NCI-H1694 (cell line): ENCODE results near the gene EHMT1.
"Not testable (repeated sequence)": the region's sequence is repeated elsewhere in the genome, so short reads cannot be mapped to it uniquely, and the experiment has no call there.

Experiments used
- DNase-seq: peaks from one replicate; lab custom pipeline; 2025; lab: John Stamatoyannopoulos, UW

The EHMT1 gene

DNA sequence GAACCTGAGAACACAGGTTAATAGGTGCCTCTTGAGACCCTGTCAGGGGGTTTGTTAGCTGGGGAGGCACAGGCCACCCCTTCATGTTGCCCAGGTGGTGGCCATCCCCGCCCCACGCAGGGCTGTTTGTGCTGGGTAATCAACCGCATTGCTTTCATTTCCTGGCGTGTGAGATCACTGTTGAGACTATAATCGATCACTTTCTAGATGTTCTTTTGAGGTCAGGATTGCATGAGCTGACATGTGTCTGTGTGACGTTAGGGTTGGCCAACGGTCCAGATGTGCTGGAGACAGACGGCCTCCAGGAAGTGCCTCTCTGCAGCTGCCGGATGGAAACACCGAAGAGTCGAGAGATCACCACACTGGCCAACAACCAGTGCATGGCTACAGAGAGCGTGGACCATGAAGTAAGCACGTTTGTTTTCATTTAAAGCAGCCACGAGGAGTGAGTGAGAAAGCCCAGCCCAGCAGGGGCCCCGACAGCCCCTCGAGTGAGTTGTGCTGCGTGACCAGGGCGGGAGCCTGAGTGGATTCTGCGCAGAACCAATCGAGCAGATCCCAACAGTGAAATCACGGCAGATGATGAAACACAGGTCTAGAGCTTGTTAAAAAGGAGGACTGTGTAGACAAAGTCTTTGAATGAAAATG is 143.7 kb downstream of the EHMT1 start:
- no peak for DNase-seq

DNA sequence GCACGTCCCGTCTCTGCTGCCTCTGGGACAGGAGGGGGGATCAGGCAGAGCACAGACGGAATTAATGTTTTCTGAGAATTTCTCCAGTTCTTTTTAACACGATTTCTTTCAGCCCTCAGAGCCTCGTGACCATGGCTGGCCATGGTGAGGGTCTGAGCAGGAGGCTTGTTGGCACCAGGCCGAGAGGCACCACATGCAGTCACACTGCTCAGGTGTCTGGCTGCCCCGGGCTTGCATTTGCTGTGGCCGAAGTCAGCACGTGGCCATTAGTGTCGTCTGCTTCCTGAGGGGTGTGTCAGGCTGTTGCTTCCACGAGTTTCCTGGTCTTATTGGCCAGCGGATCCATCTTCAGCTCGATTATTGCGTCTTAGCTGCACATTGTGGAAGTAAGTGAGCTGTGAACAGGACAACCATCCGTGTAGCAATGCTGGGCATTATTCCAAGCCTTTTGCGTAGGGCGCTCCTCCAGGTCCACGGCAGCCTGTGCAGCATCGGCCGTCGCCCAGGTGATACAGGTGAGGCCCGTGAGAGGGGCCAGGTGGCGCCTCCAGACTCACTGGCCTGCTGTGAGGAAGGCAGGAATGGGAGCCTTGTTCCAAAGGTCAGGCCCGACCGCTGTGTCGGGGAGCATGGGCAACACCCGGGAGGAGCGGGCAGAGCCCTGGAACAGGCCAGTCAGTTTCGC is 144.6 kb downstream of the EHMT1 start:
- DNase-seq, result no peak

DNA sequence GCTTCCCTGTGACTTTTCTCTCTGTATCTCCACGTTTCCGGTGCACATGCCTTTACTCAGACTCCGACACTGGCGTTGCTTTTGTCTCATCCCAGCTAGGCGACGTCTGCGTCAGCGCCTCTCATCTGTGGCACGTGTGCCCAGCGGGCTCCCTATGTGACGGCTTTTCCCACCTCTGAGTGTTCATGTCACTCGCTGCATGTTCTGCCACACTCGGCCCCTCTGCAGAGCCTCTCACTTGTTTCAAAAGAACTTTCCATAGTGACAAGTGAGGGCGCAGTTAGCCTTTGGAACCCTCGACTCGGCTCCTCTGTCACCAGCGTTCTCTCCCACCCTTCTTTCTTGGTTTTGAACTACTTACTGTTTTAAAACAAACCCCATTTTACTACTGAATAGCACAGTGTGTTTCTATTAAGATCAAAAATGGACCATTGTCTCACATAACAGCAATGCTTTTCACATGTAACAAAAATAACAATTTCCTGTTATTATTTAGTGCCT is 145.4 kb downstream of the EHMT1 start:
- DNase-seq, result no peak

DNA sequence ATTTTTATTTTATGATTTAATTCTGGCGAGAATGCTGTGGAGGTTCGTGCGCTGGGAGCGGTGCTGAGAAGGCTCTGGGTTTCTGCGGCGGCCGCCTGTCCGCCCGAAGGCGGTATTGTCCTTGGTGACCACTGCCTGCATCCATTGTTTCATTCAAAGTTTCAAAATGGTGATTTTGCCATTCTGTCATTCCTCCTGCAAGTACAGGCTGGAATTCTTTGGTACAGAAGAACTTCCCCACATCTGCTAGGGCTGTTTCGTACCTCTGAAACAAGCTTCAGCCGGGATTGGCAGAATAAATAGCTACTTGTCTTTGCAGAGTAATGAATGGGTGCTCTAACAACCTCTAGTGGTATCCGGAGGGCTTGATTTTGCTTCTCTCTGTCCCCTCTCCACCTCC is 146.2 kb downstream of the EHMT1 start:
- no peak for DNase-seq

DNA sequence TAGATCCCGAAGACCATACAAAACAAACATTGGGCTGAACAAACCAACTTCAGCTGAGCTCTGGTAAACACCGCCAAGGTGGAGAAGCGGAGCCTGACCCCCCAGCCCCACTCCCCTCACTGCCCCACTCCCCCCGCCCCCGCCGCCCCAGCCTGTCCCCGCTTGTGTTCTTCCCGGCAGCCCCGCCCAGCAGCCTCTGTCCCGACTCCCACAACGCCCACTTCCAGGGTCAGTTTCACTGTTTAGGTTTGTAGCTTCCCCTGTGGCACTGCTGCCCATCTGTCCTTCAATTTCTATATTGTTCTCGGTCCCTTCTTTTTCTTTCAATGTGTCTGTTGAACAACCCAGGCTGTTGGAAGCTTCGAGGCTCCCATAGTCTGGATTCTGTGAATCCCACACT is 146.7 kb downstream of the EHMT1 start:
- DNase-seq, result no peak

DNA sequence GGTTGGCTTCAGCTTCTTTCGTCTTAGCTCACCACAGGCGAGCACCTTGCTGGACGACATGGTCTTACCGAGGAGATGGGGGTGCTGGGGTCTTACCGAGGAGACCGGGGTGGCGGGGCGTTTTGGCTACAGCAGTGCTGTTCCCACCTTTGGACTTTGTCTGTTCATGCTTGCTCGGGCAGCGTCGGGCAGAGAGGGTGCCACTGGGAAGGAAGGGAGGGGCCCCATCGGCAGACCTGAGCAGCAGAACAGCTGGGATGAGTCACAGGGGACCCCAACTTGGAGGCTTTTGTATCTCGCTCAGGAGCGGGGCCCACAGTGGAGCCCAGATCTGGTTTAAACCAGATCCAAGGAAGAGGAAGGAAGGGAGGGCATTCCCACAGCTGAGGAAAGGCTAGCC is 152.8 kb downstream of the EHMT1 start:
- no peak for DNase-seq

DNA sequence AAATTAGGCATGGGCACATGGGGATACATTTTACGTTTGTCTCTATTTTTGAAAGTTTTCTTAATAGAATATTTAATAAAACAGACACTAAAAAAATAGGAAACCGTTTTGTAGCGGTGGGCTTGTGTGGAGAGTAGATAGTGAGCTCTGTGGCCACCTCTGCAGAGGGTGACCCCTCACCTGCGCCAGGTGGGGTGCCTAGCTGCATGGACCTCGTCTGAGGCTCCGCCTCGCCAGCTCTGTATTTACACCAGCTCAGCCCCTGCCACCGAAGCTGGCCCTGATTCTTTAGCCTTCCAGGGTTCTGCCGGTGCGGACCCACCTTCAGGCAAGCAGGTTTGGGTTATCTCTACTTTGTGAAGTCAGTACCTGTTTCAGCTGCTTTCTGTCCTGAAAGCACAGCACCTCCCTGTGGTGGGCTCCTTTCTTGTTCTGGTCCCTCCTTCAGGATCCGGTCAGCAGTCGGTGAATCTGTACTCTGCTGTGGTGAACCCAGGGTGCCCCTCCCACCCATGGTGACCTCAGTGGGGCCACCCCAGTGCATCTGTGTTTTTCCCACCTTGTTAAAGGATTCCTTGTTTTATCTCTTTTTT is 153.6 kb downstream of the EHMT1 start:
- DNase-seq, result no peak

DNA sequence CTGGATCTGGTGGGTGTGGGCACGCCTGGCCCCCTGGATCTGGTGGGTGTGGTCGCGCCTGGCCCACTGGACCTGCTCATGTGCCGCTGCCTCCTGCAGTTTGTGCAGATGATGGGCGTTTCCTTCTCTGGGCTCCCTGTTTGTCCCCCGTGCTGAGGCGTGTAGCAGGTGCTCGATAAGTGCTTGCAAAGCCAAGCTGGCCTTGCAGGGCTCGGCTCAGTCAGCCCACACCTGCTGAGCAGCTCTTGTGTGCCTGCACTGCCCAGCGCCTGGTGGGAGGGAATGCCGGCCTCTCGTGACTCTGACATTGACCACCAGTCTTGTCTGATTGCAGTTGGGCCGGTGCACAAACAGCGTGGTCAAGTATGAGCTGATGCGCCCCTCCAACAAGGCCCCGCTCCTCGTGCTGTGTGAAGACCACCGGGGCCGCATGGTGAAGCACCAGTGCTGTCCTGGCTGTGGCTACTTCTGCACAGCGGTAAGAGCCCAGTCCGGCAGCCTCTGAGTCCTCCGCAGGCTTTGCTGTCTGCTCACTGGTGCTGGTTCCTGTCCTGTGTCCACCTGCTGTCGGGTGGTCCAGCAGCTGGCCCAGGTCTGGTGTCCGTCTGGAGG is 156.1 kb downstream of the EHMT1 start:
- no peak for DNase-seq

DNA sequence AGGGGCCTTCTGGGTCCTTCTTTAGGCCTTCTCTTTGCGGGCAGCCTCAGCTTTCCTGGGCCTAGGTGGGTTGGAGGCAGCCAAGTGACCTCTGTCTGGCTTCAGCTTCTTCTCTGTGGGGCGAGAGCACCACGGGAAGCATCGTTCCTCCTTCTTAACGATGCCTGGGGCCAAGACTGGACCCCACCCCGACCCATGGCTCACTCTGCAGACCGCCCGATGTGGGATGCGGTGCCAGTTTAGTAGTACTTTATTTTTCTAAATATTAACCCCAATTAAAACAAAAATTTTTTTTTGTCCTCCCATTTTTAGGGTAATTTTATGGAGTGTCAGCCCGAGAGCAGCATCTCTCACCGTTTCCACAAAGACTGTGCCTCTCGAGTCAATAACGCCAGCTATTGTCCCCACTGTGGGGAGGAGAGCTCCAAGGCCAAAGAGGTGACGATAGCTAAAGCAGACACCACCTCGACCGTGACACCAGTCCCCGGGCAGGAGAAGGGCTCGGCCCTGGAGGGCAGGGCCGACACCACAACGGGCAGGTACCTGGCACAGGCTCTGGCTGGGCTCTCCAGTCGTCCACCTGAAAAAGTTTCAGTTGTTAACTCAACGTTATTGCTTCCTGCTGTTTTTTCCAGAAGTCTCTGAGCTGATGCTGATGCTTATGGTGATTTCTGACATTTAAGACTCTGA is 157.6 kb downstream of the EHMT1 start:
- DNase-seq, result no peak

DNA sequence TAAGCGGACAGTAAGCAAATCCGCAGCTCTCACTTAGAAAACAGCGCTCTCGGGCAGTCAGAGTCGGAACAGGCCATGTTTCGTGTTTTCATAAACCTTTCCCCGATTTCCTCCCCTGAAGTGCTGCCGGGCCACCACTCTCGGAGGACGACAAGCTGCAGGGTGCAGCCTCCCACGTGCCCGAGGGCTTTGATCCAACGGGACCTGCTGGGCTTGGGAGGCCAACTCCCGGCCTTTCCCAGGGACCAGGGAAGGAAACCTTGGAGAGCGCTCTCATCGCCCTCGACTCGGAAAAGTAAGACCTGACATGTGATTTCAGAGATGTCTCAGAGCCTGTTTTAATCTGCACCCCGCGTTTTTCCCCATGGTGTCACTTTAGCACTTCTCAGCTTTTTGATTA is 159.0 kb downstream of the EHMT1 start:
- no peak for DNase-seq

DNA sequence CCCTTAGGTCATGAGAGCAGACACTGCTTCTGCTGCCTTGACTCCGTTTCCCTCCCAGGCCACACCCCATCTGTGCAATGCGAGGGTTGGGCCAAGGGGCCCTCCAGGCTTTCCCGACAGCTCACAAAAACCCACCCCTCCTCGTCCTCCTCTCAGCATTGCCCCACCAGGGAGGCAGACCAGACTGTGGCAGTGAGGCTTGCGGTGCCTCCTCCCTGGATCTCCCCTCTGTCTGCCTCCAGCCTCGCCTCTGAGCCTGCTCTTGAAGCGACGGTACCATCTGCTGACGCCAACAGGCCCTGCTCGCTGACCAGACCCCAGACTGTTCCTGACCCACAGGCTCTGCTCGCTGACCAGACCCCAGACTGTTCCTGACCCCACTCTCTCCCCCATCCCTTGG is 159.5 kb downstream of the EHMT1 start:
- DNase-seq, result no peak

DNA sequence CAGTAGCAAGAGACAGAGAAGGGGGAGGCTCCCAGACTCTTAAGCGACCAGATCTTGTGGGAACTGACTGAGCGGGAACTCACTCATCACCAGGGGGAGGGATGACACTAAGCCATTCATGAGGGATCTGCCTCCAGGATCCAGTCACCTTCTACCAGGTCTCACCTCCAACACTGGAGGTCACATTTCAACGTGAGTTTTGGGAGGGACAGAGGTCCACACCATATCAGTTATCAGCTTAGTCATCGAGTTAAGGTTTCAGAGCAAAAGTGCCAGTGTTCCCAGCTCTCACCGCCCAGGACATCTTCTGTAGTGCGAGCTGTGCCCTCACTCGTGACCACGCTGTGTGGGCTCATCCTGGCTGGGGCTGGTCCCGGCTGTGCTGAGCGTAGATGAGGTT is 160.1 kb downstream of the EHMT1 start:
- no peak for DNase-seq

DNA sequence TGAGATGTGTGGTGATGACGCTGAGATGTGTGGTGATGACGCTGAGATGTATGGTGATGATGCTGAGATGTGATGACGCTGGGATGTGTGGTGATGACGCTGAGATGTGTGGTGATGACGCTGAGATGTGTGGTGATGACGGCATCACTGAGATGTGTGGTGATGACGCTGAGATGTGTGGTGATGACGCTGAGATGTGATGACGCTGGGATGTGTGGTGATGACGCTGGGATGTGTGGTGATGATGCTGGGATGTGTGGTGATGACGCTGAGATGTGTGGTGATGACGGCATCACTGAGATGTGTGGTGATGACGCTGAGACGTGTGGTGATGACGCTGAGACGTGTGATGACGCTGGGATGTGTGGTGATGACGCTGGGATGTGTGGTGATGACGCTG is 161.2 kb downstream of the EHMT1 start:
- not testable (repeated sequence) for DNase-seq

DNA sequence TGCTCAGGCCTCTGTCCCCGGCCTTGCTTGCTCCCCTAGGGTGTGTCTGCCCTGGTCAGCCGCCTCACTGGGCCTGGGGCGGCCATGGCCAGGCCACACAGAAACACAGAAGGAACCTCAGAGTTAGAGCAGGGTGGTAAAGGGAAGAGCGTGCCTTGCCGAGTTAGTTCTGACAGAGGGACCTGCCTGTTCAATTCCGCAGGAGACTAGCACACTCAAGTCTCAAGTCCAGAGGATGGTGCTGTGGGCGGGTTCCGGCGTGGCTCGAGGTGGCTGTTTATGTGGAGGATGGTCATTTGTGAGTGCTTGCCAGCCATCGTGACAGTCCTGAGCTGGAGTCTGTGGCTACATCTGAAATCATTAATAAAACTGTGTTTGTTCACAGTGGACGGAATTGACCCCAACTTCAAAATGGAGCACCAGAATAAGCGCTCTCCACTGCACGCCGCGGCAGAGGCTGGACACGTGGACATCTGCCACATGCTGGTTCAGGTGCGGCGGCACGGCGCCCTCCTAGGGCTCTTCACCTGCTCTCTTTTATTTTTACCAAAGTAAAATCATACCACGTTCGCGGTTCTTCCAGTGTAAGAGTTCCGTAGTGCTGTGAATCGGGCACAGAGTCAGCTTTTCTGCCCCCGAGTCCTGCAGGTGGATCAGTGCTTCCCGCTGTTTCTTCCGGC is 163.2 kb downstream of the EHMT1 start:
- DNase-seq, result no peak

DNA sequence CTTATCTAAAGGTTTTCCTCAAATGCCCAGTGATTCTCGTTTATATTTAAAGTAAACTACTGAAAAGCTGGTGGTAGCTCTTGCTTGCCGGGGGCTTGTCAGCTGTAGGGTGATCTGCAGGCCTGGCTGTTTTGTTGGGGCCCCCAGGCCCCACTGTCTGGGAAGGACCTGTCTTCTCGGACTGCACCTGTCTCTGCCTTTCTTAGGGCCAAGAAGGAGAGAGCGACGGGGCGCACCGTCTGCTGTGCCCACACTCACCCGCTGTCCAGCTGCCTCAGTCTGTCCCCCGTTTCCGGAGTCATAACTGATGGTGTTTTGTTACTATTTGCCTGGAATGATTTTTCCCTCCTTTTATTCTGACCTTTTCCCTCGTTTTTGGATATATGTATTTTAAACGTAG is 164.7 kb downstream of the EHMT1 start:
- no peak for DNase-seq

DNA sequence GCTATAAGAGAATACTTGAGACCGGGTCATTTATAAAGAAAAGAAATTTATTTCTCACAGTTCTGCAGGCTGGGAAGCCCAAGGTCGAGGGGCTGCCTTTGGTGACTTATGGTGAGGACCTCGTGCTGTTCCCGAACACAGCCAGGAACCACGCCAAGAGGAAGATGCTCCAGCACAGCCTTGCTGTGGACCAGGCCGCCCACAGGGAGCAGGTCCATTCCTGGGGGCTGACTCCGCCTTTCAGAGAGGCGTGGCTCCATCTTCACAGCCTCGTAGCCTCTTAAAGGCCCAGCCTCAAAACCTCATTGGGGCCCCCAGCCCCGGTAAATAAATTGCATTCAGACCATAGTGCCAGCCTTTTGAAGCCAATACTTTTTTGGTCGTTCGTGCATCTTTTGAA is 165.2 kb downstream of the EHMT1 start:
- no peak for DNase-seq

DNA sequence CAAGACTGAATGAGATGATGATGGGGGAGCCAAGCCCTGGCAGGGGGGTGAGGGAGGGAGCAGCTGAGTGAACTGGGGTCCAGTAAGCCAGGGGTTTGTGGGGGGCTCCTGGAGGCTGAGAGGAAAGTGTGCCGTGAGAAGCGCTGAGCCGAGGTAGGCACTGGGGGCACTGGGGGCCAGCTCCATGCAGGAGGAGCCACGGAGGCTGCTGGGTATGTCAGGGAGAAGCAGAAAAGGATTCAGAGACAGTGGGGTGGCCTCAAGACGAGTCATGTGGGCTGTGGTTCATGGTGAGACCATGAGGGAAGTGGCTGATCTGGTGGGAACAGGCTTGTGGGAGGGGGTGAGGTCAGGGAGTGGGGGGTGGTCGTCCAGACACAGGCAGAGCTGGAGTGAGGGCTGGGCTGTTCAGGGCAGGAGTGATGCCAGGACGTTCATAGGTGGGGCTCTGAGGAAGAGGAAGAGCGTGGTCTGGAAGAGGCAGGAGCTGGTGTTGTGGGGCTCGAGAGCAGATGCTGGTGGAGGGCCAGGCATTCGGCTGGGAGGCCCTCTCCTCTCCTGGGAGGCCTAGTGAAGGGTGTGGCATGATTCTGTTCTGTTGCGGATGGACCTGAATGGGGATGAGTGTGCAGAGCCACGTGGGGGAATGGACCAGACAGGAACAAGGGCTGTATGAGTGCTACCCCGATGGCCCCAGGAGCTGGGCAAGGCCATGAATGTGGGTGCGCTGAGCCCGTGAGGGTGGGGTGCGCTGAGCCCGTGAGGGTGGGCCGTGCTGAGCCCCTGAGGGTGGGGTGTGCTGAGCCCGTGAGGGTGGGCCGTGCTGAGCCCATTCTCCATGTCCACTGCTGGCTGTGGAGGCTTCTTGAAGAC is 166.1 kb downstream of the EHMT1 start:
- no peak for DNase-seq

DNA sequence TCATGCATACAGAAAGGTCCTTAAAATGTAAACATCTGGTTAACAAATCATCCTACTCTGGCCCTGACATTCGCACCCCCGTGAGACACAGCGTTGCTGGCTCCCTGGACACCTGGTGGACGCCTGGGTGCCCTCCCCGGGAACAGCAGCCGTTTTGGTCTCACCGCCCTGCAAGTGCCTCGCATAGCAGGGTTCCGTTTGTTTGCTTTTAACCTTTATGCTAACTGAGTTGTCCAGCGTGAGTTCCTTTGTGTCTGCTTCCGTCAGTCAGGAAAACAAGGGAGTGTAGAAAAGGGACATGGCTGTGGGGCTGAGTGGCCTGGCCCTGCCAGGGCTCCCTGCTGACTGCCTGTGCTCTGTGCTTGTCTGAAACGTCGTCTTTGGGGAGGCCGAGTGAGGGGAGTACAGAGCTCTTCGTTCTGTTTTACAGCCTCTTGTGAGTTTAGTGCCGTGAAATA is 166.9 kb downstream of the EHMT1 start:
- no peak for DNase-seq

DNA sequence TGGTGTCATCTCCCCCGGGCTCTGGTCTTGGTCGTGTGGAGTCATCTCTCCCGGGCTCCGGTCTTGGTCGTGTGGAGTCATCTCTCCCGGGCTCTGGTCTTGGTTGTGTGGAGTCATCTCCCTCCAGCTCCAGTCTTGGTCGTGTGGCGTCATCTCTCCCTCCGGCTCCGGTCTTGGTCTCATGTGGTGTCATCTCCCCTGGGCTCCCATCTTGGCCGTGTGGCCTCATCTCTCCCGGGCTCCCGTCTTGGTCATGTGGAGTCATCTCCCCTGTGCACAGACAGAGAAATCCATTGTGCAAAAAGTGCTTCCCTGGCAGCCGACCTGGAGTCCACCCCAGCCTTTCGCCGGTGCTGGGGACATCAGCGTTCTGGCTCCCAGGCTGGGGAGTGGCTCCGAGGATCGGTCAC is 167.7 kb downstream of the EHMT1 start:
- no peak for DNase-seq

DNA sequence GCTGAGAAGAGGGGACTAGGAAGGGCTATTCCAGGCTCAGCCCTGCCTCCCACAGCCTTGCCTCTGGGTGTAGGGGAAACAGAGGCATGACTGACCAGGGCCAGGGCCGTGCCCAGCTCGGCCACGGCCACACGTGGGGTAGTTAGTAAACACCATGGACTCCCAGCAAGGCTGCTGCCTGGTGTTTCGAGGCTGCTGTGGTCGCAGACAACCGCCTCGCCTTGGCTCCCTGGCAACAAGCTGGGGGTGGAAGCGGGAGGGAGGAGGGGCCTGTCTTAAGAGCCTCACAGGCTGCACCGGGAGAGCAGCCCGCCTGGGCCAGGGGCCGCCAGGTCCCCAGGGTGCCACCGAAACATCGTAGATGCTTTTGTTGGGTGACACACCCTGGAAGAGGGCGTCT is 168.6 kb downstream of the EHMT1 start:
- DNase-seq, result no peak
